Panc1 (cell line): ENCODE results near the gene GTF2H1. TPM values are rescaled to one million over a fixed set of nuclear protein-coding genes. Genes with fewer than 3 reads are reported as not detected.

Experiments
- ATAC-seq: fragments of 200-7000 bp; cut with Tn5 transposase; 2 replicates; pipeline ENCODE4 v1.9.1; 2020; ENCODE audit warnings: mild to moderate bottlenecking, moderate library complexity
- Bru-seq: library from RNA; stranded (reverse); fragments of 400-500 nt; gene quantifications from one replicate; lab custom pipeline; 2021; lab: Mats Ljungman, UMichigan
- BruChase-seq, 2 experiments: library from RNA; stranded (reverse); fragments of 400-500 nt; gene quantifications; one replicate each; lab custom pipeline; 2021; lab: Mats Ljungman, UMichigan
- BruUV-seq: library from RNA; stranded (reverse); fragments of 400-500 nt; replicated peaks from 2 replicates; lab custom pipeline; 2021; lab: Mats Ljungman, UMichigan
- CTCF ChIA-PET: fragments of 300-600 bp; sonication (Branson Sonifier 250); formaldehyde crosslinking; loops from one replicate; lab custom pipeline; 2022; ENCODE audit warnings: antibody characterized with exemption; lab: Charles Lee
- POLR2A ChIA-PET: fragments of 300-600 bp; sonication (Branson Sonifier 250); formaldehyde crosslinking; loops from one replicate; lab custom pipeline; 2022; ENCODE audit warnings: antibody characterized with exemption; lab: Charles Lee
- DNase-seq: peaks from one replicate; pipeline ENCODE4 v3.0.0-alpha.2; 2010; ENCODE audit warnings: low read depth, low spot score
- H3K27ac ChIP-seq: 2 replicates; pipeline ENCODE4 v1.5.1; 2011; ENCODE audit warnings: mild to moderate bottlenecking, low read length, inconsistent platforms
- H3K27me3 ChIP-seq: fragments of 200-500 bp; sonication (Bioruptor generic); 2 replicates; pipeline ENCODE4 v1.6.0; 2014; ENCODE audit warnings: low read length, inconsistent platforms; ENCODE audit not compliant: control insufficient read depth, insufficient read depth
- H3K36me3 ChIP-seq: fragments of 200-500 bp; sonication (Bioruptor generic); 2 replicates; pipeline ENCODE4 v1.5.1; 2014; ENCODE audit warnings: inconsistent platforms, mild to moderate bottlenecking, low read length, moderate library complexity; ENCODE audit not compliant: control insufficient read depth, insufficient read depth
- H3K4me1 ChIP-seq: 2 replicates; pipeline ENCODE4 v1.5.1; 2011; ENCODE audit warnings: inconsistent platforms, mild to moderate bottlenecking, low read length, moderate library complexity; ENCODE audit not compliant: control insufficient read depth, insufficient read depth
- H3K4me3 ChIP-seq, 2 experiments: 2 replicates each; pipeline ENCODE4 v1.5.1; 2011 to 2012; ENCODE audit warnings: low read depth in 2 of 2, low read length in 2 of 2, mild to moderate bottlenecking in 2 of 2, inconsistent platforms in 1 of 2, moderate library complexity in 1 of 2
- H3K9me3 ChIP-seq: fragments of 200-500 bp; sonication (Bioruptor generic); 2 replicates; pipeline ENCODE4 v1.5.1; 2014; ENCODE audit warnings: low read depth, mild to moderate bottlenecking, inconsistent platforms, low read length, moderate library complexity; ENCODE audit not compliant: control insufficient read depth, insufficient read depth
- CTCF ChIP-seq: fragments of 450-650 bp; IDR thresholded peaks from 2 replicates; pipeline ENCODE4 v1.5.1; 2017; ENCODE audit warnings: mild to moderate bottlenecking
- POLR2AphosphoS5 ChIP-seq: IDR thresholded peaks from 2 replicates; pipeline ENCODE4 v1.6.1; 2012; ENCODE audit warnings: mild to moderate bottlenecking, low read depth, low read length, moderate library complexity
- REST ChIP-seq, 2 experiments: IDR thresholded peaks; 2 replicates each; pipeline ENCODE4 v1.6.1; 2011 to 2012; ENCODE audit warnings: low read depth in 2 of 2, control low read depth in 1 of 2, low read length in 1 of 2, mild to moderate bottlenecking in 1 of 2, moderate library complexity in 1 of 2; ENCODE audit not compliant: insufficient read depth in 1 of 2
- SIN3A ChIP-seq: IDR thresholded peaks from 2 replicates; pipeline ENCODE4 v1.6.1; 2012; ENCODE audit warnings: low read depth, mild to moderate bottlenecking, low read length, moderate library complexity, borderline replicate concordance; ENCODE audit not compliant: insufficient read depth
- TCF7L2 ChIP-seq: IDR thresholded peaks from 2 replicates; pipeline ENCODE4 v1.6.1; 2011; ENCODE audit warnings: mild to moderate bottlenecking, low read depth, low read length, inconsistent platforms
- in situ Hi-C: cut with HindIII; loops from 2 replicates; pipeline ENCODE4 v1.10.0; 2016; ENCODE audit warnings: low sequenced_read_pairs, low pct_unique_long_range_greater_than_20kb
- intact Hi-C: fragments of 100-400 bp; cut with micrococcal nuclease; formaldehyde crosslinking; loops from one replicate; pipeline ENCODE4 v1.10.0; 2022; ENCODE audit not compliant: unreplicated experiment
- long read RNA-seq: library from polyadenylated mRNA; unstranded; transcript quantifications from one replicate; pipeline ENCODE4 v2.0.0, GENCODE V29; 2021; ENCODE audit not compliant: unreplicated experiment
- polyA plus RNA-seq: library from polyadenylated mRNA; unstranded; fragments of >200 nt; gene quantifications from one replicate; pipeline ENCODE4 v1.2.1, GENCODE V29; 2012; ENCODE audit warnings: missing spikeins; ENCODE audit not compliant: insufficient read length
- total RNA-seq: library from RNA; stranded (reverse); gene quantifications from one replicate; pipeline ENCODE4 v1.2.1, GENCODE V29; 2021; ENCODE audit not compliant: unreplicated experiment

The GTF2H1 gene
- total RNA-seq: 60.6 TPM
- polyA plus RNA-seq: 30.0 TPM
- percentile 89 among the genes with signal in this experiment for Bru-seq, nascent RNA
- BruChase-seq, experiment 1, labeled RNA remaining after a 2-hour chase: percentile 83 among the genes with signal in this experiment
- percentile 87 among the genes with signal in this experiment for BruChase-seq, experiment 2, labeled RNA remaining after a 6-hour chase
- long read RNA-seq, transcript GTF2H1-201 (15 exons, 2,982 nt): major isoform, 85 of 117 reads
- long read RNA-seq, partial matches to known transcripts: 10 of 117 reads
- long read RNA-seq, other reads (novel, unspliced or antisense): 19 of 117 reads

- no TSS peak for BruUV-seq
- intact Hi-C loops (no loop called here), in situ Hi-C loops (no loop called here)
- peak; percentile 81 for DNase-seq
- peak; percentile 52 for TF ChIP-seq SIN3A
- TF ChIP-seq POLR2AphosphoS5: peak; percentile 66; the same call in 1 of the 2 replicates
- no peak for TF ChIP-seq REST (IDR thresholded peaks at IDR 0.05; ENCODE audit: insufficient read depth in 1 of 2, low read depth in 2 of 2, low read length in 1 of 2)
- no peak for TF ChIP-seq TCF7L2
- TF ChIP-seq CTCF: no peak
- peaks cover 41% of the 10 kb centered on the region for H3K4me1 ChIP-seq
- ATAC-seq: peak; percentile 95
- ChIA-PET CTCF (interaction anchor here (1.0 kb wide), 1 partner anchor 118 kb away, joined by 3 read pairs; no protein-coding TSS in a partner anchor), POLR2A (interaction anchor here (0.6 kb wide), 2 partner anchors 76 to 1561 kb away, joined by 4 to 5 read pairs; no protein-coding TSS in a partner anchor)
- H3K36me3 ChIP-seq: peaks cover 14% of the 10 kb centered on the region
- peak within 1 kb of the TSS; percentile 98 for H3K27ac ChIP-seq
- peak within 1 kb of the TSS; percentile 93 to 98 for H3K4me3 ChIP-seq
- no peaks in the 10 kb centered on the region for H3K9me3 ChIP-seq
- H3K27me3 ChIP-seq: no peaks in the 10 kb centered on the region
Observed at GRCh38 chr11:18321969-18322711, at the start of gene GTF2H1, which contains the start of gene HPS5. TSS of gene GTF2H1 (plus strand) at chr11:18322567. CDS start at chr11:18333075, 10,508 bp downstream. TSS of gene HPS5 (minus strand) at chr11:18322140. CDS start at chr11:18317858, 4,282 bp downstream.

- ChIA-PET CTCF (no interaction called here), POLR2A (no interaction called here)
- H3K27ac ChIP-seq: no peak overlapping the region
- H3K4me1 ChIP-seq: no peaks in the 10 kb centered on the region
- H3K27me3 ChIP-seq: no peaks in the 10 kb centered on the region
- H3K9me3 ChIP-seq: no peaks in the 10 kb centered on the region
- H3K36me3 ChIP-seq: no peaks in the 10 kb centered on the region; the same call in 1 of the 2 replicates
- no peak overlapping the region for H3K4me3 ChIP-seq
- DNase-seq (no peak), ATAC-seq (no peak)
- in situ Hi-C loops (no loop called here), intact Hi-C loops (no loop called here)
- TF ChIP-seq SIN3A (no peak), REST (IDR thresholded peaks at IDR 0.05; ENCODE audit: insufficient read depth in 1 of 2, low read depth in 2 of 2, low read length in 1 of 2) (no peak), POLR2AphosphoS5 (no peak), CTCF (no peak), TCF7L2 (no peak)
- no TSS peak for BruUV-seq
Observed at GRCh38 chr11:18277565-18278271, 44.6 kb upstream of the GTF2H1 start.
